Measurements from ENCODE around the gene SLC35D2.

The SLC35D2 gene

GRCh38 chr9:96383165-96383942, at the start of gene SLC35D2:
Gene SLC35D2 (minus strand): TSS chr9:96383711. CDS start chr9:96383634, 77 bp downstream.
- DNase-seq (ENCODE audit: low read depth in 2 of 2): no peak

DNA sequence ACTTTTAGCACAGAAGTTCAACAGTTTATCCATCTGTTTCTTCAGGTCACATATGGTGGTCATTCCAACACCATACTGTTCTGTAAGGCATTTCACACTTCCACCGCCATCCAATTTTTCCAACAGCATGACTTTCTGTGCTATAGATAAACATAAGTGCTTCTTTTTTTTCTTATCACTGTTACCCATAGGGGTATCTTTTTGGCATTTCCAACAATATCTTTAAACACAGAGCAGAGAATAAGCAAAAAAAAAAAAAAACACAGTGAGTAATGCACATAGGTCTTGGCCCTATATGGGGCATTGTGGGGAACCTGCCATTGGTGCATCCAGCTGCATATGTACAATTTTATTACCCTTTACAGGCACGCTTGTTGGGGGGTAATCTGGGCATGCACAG, 46.9 kb upstream of the SLC35D2 start:
- no peak for DNase-seq (ENCODE audit: low read depth in 2 of 2)

DNA sequence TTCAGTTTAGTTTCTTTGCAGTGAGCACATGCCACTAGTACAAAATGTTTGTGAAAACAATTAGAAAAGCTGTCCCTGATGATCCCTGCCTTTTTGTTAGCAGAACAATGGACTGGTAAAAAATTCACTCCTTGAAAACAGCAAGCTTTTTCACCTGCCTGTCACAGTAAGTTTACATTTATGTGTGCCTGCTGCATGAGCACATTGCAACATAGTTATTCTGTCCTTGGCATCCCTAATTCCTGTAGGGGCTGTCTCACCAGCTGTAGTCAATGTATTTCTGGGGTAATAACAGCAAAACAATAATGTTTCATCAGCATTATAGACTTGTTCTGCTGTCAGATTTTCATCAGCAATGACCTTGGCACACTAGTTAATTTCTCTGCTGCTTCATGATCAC, 46.2 kb upstream of the SLC35D2 start:
- DNase-seq (ENCODE audit: low read depth in 2 of 2): no peak

GRCh38 chr9:96425500-96426169, 42.1 kb upstream of the SLC35D2 start:
- no peak for DNase-seq (ENCODE audit: low read depth in 2 of 2)

DNA sequence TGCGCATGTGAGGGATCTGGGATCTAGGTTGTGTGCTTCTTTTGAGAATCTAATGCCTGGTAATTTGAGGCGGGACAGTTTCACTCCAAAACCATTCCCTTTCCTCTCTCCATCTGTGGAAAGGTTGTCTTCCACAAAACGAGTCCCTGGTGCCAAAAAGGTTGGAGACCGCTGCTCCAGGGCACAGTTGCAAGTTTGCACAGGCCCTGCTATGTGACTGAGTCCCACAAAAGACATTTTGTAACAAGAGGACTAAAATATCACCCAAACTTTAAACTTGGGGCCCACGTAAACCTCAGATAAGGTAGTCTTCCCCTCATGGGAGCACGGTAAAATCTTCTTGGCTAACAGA, 40.5 kb upstream of the SLC35D2 start:
- DNase-seq (ENCODE audit: low read depth in 2 of 2): no peak

DNA sequence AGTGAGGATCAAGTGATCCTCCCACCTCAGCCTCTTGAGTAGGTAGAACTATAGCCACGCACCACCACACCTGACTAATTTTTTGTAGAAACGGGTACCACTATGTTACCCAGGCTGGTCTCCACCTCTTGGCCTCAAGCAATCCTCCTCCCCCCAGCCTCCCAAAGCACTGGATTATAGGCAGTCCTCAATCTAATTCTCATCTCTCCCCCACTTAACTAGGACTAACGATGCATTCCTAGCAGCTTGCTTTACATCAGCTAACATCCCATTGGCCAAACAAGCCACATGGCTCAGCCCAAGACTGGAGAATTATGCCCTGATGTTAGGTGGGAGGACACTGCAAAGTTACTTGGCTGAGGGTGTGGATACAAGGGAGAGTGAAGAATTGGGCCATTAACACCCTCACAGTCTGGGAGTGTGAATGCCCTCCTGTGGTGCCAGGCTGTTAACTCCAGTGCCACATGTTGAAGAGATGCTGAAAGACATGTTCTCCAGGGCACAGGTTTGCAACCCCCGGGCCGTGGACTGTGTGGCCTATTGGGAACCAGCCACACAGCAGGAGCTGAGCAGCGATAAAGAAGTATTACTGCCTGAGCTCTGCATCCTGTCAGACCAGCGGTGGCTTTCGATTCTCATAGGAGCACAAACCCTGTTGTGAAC, 39.9 kb upstream of the SLC35D2 start:
- DNase-seq (ENCODE audit: low read depth in 2 of 2): no peak

- peak; percentile 80 to 86 for DNase-seq (ENCODE audit: low read depth in 2 of 2)
Observed at GRCh38 chr9:96420468-96421219, 37.1 kb upstream of the SLC35D2 start.

DNA sequence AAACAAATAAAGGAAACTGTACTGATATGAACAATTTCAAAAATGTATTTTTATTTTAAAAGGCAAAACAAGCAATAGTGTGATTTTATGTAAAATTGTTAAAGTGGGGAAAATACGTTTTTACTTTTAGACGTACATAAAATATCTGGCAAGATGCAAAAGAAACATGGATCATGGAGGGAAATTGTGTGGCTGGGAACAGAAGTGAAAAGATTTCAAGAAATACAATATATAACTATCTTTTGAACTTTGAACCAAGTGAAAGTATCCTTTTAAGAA, 36.1 kb upstream of the SLC35D2 start:
- DNase-seq (ENCODE audit: low read depth in 2 of 2): no peak

- DNase-seq (ENCODE audit: low read depth in 2 of 2): no peak
Observed at GRCh38 chr9:96418920-96419690, 35.6 kb upstream of the SLC35D2 start.

DNA sequence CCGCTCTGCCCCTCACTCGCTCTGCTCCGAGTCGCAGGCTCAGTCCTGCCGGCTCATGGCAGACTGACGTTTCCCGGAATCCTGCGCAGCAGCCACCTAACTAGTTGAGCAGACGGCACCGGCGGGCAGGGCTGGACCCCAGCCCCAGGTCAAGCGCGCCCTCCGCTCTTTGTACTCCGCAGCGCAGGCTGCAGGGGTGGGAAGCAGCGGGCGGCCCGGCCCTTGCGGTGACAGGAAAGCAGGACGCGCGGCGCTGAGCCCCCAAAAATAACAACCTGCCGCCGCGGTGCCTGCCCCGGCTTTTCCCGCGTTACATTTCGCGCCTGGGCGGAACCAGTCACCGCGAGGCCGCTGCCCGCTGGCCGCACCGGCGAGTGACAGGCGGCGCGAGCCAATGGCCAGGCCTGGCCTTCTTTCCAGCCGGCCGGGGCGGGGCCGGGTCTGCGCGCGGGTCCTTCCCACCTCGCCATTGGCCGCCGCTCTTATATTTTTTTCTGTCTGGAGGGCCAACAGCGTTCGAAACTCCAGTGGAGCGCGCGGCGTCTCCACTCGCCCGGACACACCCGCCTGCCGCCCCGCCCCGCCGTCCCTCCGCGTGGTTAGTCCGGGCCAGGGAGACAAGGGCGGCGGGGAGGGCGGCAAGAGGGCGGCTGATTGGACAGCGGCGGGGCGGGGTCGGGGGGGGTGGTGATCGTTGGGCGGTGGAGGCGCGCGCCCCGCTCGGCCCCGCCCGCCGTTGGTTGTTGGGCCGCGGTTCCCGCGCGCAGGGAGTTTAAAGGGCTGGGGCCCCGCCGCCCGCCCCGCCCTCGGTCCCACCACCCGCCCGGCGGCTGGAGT, 34.8 kb upstream of the SLC35D2 start, which contains the start of gene ZNF367:
Gene ZNF367, minus strand, starts transcription at position 288 of the 837 bp plus-strand sequence. CDS start 338 bp downstream, outside the sequence.
- peak; percentile 95 to 96 for DNase-seq (ENCODE audit: low read depth in 2 of 2)

GRCh38 chr9:96417661-96418082, 34.2 kb upstream of the SLC35D2 start:
- DNase-seq (ENCODE audit: low read depth in 2 of 2): no peak

- DNase-seq (ENCODE audit: low read depth in 2 of 2): peak; percentile 29 to 45
Observed at GRCh38 chr9:96417051-96417586, 33.6 kb upstream of the SLC35D2 start.

GRCh38 chr9:96413302-96414221, 30.1 kb upstream of the SLC35D2 start:
- no peak for DNase-seq (ENCODE audit: low read depth in 2 of 2)

- DNase-seq (ENCODE audit: low read depth in 2 of 2): no peak
Observed at GRCh38 chr9:96412174-96412913, 28.8 kb upstream of the SLC35D2 start.

- no peak for DNase-seq (ENCODE audit: low read depth in 2 of 2)
Observed at GRCh38 chr9:96411129-96411838, 27.8 kb upstream of the SLC35D2 start.

- no peak for DNase-seq (ENCODE audit: low read depth in 2 of 2)
Observed at GRCh38 chr9:96408409-96409280, 25.1 kb upstream of the SLC35D2 start.
